Left lobe of liver (tissue), 2 donors: ENCODE data around the gene TRAK1. TPM values are rescaled to one million over a fixed set of nuclear protein-coding genes. Genes with fewer than 3 reads are reported as not detected.

Experiments used
- ATAC-seq: fragments of 200-7000 bp; cut with Tn5 transposase; one replicate; pipeline ENCODE4 v1.9.1; 2020; ENCODE audit warnings: mild to moderate bottlenecking, moderate library complexity
- DNase-seq: peaks from one replicate; pipeline ENCODE4 v3.0.0-alpha.2; 2020; ENCODE audit warnings: low spot score
- total RNA-seq: library from RNA; stranded (reverse); gene quantifications from one replicate; pipeline ENCODE4 v1.2.1, GENCODE V29; 2021
- donor health status: DM: no; HTN: no; CAD: no; lungs with moderate emphysema.
- donor health status: DM: no; HTN: yes; CAD: no.

Gene TRAK1
- total RNA-seq, 1 donor from 2014 or later, result 11.2 TPM

DNA sequence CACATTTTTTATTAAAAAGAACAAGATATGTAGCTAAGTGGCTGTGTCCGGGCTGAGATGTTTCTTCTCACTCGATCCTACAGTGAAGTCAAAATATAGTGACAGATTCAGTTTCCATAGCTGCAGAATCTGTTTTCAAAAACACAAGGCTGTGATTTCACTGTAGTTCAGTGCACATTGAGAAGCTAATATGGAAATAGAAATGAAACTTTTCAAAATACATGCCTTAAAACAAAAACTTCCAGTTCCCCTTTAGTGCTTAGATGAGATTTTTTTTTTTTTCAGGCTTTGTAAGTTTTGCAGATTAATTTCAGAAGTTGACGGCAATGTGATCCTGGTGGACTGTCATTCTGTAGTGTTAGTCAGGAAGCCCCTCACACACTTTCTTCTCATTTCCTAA lies 23.8 kb upstream of the TRAK1 start:
- DNase-seq (no peak), ATAC-seq (no peak)

DNA sequence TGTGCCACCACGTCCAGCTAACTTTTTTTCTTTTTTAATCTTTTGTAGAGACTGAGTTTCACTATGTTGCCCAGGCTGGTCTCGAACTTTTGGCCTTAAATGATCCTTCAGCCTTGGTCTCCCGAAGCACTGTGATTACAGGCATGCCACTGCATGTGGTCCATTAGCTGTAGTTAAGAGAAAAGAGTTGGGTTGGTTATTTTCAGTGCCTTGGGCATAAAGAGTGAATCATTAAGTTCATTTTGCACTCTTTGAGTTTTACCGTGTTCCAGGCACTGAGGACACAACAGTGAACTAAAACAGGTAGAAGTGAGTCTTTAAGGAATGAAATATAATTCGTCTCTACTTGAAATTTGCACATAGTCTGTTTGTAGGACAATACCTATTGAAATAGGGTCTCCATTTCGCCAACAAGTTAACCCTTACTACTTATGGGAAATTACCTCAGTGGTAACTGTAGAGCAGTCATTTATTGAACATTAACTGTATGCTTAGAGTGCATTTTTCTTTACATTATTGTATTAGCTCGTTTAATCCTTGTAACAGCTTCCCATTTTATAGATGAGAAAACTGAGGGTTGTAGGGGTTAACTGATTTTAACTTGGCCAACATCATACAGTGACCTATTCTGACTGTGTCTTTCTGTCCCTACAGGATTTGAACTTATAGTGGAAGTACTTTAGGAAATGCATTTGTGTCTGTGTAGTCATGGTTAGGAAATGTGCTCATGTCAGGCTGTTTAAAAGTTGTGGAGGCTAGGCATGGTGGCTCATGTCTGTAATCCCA lies 22.7 kb upstream of the TRAK1 start:
- DNase-seq, result no peak

GRCh38 chr3:42070089-42070488 lies 21.1 kb upstream of the TRAK1 start:
- DNase-seq, result no peak
- no peak for ATAC-seq

More for the DNA sequence above, 22.7 kb upstream of the TRAK1 start:
- ATAC-seq, result no peak

DNA sequence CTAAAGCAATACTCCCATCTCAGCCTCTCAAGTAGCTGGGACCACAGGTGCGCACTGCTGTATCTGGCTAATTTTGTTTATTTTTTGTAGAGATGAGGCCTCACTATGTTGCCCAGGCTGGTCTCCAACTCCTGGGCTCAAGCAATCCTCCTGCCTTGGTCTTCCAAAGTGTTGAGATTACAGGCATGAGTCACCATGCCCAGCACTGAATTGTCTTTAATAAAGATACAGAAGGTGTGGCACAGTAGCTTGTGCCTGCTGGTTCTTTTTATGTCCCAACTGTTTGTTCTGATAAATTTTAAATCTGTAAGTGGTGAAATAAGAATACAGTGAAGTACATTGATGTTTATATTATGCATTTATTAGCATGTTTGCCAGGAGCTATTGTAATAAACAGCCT lies 20.6 kb upstream of the TRAK1 start:
- ATAC-seq, result no peak
- no peak for DNase-seq

DNA sequence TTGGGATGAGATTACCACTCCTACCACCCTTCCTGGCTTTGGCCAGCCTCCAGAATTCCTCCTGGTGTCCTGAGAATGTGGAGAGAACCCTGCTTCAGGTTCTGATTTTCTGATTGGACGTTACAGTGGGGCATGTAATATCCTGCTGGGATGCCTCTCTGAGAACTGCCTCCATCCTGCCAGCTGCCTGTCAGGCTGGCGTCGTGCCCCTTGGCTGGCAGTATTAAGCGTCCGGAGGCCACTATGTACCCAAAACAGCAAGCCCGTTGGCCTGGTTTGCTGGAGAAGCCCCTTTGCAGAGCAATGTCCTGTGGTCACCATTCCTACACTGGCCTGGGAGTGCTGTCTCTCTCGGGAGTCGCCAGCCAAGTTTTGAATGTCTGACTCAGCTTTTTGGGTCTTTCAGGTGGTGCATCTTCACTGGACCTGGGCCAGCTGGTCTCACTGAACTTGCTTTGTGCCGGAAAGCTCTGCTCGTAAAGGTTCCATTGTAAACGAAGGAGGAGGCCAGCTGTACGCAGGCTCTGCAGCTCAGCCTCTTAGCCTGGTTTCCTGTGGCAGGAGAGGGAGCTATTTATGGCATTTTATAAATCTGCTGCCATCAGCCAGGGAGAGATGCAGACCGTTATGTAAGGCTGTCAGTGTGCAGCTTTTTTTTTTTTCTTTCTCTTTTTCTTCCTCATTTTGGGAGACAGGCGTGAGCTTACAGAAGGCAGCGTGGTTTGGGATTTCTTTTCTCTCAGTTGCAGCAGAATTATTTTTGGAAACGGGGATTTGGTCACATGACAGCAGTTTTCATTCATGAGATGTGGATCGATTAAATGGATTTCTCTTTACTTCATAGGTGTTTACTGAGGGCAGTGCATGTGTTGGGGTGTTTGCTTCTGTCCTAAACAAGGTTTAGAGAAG lies 19.0 kb upstream of the TRAK1 start:
- DNase-seq (peak; percentile 87), ATAC-seq (peak; percentile 94)

GRCh38 chr3:42072831-42073301 lies 18.3 kb upstream of the TRAK1 start:
- ATAC-seq (no peak), DNase-seq (no peak)

- no peak for ATAC-seq
Observed at GRCh38 chr3:42077785-42078184, 13.4 kb upstream of the TRAK1 start.

GRCh38 chr3:42078677-42079076 lies 12.5 kb upstream of the TRAK1 start:
- DNase-seq (no peak), ATAC-seq (no peak)

More at GRCh38 chr3:42077785-42078184, 13.4 kb upstream of the TRAK1 start:
- DNase-seq, result no peak

GRCh38 chr3:42079701-42080452 lies 11.3 kb upstream of the TRAK1 start:
- peak; percentile 52 for DNase-seq
- ATAC-seq, result peak; percentile 84

GRCh38 chr3:42080453-42080872 lies 10.7 kb upstream of the TRAK1 start:
- ATAC-seq (peak; percentile 61), DNase-seq (no peak)

DNA sequence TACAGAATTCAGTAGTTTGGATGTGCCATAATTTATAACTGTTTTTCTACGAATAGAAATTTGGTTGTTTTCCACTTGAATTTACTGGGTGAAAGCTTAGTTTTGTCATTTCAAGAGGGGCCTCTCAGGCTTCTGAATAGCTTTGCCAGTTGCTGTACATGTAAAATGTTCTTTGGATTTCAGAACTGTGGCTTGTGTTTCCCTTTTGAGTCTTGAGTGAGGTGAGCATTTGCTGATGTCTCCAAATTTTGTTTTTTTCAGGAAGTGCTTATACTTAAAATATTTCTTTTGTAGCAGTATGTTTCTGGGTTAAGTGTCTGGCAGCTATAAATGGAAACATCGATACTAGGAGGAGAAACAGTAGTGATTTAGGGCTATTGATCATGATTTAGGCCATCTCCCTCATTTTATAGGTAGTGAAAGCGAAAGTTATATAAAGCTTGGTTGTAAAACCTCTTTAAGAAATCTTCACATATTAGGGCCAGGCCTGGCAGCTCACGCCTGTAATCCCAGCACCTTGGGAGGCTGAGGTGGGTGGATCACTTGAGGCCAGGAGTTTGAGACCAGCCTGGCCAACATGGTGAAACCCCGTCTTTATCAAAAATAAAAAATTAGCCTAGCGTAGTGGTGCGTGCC lies 9.2 kb upstream of the TRAK1 start:
- no peak for ATAC-seq
- no peak for DNase-seq

DNA sequence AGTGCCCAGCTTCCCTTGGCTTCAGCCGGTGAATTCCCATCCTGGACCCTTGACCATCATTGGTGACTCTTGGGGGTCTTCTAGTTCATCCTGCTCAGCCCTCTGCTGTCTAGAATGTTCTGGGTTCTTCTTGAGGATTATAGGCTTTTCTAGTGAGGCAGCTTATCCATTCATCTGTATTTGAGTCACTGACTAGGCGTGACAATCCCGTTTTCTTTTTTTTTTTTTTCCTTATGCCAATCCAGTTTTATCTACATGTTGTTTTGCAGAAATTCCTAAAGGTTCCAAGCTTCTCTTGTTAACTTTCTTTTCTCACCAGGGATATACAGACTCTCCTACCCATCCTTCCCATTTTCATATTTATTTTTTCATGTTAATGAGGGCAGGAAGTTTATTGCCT lies 6.6 kb upstream of the TRAK1 start:
- no peak for ATAC-seq

GRCh38 chr3:42085641-42086376 lies 5.3 kb upstream of the TRAK1 start:
- ATAC-seq (no peak), DNase-seq (no peak)

More for the DNA sequence above, 6.6 kb upstream of the TRAK1 start:
- DNase-seq, result no peak

GRCh38 chr3:42088803-42089530 lies 2.2 kb upstream of the TRAK1 start:
- DNase-seq (no peak), ATAC-seq (no peak)

- DNase-seq (no peak), ATAC-seq (no peak)
Observed at GRCh38 chr3:42092006-42092405, 849 bp downstream of the TRAK1 start.

- no peak for DNase-seq
- ATAC-seq, result no peak
Observed at GRCh38 chr3:42094128-42094527, 3.0 kb downstream of the TRAK1 start.

GRCh38 chr3:42094691-42095391 lies 3.7 kb downstream of the TRAK1 start:
- DNase-seq (no peak), ATAC-seq (no peak)

GRCh38 chr3:42095540-42095939 lies 4.4 kb downstream of the TRAK1 start:
- DNase-seq, result no peak
- no peak for ATAC-seq
